GM21786 (cell line): Measurements from ENCODE around the gene LRRC4C.

Experiments
- ATAC-seq: cut with Tn5 transposase; IDR thresholded peaks from one replicate; pipeline ENCODE4 v1.9.1; 2021; ENCODE audit not compliant: unreplicated experiment

The LRRC4C gene

DNA sequence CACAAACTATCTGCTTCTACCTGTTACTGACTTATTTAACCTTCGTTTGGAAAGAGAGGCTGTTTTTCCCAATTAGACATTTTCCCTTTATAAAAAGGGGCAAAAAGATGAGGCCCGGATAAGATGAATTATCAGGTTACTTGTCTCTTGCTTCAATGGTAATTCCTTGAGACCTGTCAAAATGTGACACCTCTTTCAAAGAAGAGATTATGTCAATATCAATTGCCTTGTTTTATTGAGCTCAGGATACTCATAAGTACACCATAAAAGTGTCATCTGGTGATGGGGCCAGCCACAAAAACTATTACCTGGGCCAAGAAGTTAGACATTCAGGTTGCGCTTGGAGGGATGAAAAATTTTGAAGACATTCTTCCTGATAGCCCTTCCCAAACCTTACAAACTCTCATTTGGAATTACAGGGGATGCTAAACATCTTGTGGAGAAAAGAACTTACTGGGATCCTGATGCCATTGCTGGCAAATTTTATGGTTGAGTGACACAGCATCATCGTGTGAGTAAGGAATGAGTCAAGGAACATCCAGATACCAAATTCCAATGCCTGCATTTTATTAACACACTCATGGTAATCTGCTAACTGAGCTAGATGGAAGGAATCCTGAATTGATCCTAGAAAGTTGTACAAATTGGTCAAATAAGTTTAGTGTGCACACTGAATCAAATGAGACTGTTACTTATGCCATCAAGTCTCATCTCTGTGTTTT lies 1071.2 kb downstream of the LRRC4C start:
- ATAC-seq: no peak

DNA sequence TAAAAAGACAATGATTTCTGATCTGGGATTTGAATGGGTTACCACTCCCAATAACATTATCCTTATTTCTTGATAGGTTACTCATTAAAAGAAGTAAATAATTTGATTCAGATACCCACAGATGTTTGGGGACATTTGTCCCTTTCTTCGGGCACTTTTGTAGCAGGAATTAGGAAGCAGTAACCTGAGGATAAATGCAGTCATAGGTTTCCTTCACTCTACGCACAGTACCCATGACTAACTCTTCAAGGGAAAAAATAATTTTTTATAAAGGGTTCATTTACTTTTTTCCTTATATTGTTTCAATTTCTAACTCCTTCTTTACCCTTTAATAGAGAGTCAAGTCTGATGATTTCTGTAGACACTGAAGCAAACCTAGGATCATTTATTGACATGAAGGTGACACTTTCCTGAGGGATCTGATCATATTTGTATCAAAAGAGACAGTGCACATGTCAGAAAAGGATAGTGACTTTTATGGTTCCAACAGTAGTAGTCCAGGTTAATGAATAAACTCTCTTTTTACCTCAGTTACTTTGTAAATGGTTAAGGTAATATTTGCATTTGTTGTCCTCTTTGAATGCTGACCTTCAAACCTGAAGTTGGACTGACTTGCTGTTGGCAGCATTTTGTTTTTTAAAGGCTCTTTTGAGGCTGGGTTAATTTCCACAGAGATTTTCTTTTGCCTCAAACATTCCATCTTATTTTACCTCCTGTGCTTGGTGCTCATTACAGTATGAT lies 1072.0 kb downstream of the LRRC4C start:
- no peak for ATAC-seq

DNA sequence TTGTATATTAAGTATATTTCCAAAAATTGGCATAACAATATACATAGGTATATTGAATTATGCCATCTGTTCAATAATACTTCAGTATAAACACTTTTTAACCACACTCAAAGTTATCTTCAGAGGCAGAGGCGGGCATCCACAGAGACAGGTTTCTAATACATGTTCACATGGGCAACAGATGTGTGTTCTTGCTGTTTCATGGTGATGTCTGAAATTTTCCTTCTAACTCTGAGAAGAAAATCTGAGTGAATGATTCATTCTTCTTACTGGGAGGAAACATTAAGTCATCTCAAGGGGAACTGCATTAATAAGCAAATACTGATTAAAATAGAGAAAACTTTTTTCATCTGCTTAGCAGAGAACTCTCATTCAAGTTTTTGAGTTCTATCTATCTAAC lies 1074.5 kb downstream of the LRRC4C start:
- no peak for ATAC-seq

DNA sequence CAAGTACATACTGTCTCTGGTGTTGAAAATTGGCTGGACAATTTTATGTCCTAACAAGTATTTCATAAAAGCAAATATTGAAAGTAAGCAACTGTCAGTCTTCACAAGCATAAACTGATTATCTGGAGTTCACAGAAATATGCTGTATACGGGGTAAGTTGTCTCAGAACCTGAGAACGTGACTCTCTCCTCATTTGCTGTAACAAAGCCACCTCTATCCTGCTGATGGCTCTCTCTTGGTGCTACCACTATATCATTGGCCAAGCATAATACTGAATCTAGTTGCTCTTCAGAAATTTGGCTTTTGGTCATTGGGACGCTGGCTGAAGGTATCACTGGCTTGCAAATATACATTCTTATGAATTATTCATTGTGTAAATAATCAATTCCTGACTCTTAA lies 1078.0 kb downstream of the LRRC4C start:
- ATAC-seq: no peak

DNA sequence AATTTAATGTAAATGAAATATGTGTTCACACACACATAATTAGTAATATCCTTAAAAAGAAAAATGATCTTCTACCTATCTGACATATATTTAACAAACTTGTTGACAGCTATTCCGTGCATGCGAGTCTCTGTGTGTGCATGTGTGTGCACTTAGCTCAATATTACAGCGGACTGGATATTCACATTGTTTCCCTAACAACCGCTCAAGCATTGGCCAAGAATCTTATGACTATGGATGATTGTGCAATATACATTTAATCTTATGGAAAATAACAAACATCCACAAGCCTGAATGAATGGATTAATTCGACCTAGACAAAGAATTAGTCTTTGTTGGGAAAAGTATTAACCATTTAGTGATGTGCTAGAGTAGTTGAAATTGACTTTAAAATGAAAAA lies 1078.6 kb downstream of the LRRC4C start:
- ATAC-seq: no peak

DNA sequence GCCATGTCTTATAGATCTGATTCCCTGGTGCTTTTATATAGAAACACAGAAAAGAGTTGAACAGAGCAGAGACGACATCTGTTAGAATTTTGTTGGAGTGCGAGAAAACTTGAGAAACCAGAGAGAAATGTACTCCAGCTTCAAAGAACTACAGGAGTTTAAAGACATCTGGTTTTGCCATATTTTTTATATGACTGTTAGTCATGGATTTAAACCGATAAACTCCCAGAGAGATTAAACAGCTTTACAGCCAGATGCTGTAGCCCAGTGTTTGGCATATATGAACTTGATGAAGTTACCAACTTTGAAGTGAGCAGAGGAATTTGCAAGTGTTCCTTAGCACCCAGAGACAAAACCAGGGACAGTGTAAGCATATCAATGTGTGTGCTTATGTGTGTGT lies 1083.1 kb downstream of the LRRC4C start:
- no peak for ATAC-seq

DNA sequence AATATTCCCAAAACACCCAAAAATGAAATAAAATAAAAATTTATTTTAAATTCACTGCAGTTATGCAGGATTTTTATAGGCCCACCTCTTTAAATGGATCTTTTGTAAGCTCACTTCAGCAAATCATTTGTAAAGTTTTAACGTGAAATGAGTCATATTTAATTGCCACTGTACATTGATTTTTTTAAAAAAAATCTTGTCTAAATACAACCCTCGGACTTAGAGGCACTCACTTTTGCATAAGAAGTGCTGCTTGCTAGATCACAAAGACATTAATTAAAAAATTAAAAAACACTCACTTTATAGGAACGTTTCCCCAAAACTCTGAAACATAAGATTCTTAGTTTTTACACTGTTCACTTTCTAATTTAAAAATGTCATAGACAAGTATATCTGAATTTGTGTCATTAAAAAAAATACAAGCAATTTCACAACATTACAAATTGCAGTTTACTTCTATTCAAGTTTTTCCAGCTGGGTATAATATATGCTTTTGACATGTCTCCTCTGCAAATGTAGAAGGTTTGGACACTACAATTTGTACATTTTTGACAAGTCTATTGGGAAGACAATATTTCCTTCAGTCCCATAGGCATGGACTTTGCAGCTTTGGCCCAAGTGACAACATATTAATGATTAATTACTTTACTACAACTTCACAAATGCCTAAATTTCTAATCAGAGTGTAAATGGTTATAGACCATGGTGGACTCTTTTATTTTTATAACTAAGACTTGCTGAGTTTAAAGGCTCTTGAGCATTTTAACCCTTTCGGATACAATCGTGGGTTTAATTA lies 1088.4 kb downstream of the LRRC4C start:
- ATAC-seq: no peak

DNA sequence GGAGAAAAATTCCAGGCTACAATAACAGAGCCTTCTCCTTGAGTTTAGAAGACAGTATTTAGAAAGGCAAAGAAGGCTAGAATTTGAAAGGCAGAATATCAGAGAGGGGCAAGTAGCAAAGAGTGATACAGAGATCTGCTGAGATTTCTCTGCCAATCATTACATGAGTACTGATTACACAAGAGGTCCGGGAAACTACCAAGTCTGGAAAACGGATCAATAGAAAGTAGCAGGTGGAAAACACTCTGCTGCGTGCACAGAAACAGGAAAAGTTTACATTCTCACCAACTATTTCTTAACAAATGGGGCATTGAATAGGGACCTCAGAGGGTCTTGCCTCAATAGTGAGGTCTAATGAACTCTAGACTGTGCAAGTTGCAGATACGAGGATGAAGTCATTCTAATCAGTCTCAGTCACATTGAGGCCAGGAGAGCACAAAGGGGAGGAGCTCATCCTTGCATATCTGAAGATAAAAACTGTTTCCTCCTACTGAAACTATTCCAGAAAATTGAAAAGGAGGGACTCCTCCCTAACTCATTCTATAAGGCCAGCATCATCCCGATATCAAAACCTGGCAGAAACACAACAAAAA lies 1099.2 kb downstream of the LRRC4C start:
- ATAC-seq: no peak

DNA sequence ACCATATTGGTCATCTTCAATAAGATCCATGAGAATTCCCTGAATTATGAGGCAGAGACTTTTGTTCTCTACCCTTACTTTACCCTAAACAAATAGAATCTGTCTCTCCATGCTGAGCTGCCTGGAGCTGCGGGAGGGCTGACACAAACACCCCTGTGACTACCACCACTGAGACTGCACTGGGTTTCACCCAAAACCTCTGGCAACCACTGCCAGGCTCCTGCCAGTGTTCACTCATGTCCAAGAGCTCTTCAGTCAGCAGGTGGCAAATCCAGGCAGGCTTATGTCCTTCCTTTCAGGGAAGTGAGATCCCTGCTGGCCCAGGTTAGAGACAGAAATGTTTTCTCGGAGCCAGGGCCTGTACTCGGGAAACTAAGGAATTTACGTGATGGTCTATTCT lies 1105.3 kb downstream of the LRRC4C start:
- no peak for ATAC-seq

DNA sequence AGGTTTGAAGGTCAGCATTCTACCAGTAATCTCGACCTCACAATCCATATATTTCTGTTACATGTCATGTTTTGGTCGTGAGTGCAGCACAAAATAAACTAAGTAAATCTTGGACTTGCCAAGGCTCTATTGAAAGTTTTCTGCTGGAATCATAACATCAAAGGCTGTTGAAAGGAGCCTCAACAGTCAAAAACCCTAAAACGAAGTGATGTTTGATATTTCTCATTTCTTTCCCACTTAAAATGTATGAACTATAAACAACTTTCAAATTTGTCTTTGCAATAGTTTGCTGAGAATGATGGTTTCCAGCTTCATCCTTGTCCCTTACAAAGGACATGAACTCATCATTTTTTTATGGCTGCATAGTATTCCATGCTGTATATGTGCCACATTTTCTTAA lies 1118.5 kb downstream of the LRRC4C start:
- no peak for ATAC-seq

DNA sequence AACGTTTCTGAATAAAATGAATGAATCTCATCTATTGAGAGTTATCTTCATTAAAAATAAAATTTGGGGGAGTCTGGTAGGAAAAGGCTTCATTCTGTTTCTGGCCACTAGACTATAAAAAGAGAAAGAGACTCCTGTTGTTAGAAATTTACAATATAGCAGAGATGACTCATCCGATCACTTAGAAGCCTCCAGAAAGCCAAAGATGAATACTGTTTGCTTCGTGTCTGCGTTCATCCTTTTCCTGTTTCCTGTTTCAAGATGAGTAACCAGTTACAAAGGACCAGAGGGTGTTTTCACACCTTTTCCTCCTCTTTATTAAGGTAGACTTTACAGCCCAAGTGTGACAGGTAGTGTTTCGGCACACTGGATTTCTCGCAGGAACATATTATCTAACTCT lies 1120.7 kb downstream of the LRRC4C start:
- no peak for ATAC-seq

DNA sequence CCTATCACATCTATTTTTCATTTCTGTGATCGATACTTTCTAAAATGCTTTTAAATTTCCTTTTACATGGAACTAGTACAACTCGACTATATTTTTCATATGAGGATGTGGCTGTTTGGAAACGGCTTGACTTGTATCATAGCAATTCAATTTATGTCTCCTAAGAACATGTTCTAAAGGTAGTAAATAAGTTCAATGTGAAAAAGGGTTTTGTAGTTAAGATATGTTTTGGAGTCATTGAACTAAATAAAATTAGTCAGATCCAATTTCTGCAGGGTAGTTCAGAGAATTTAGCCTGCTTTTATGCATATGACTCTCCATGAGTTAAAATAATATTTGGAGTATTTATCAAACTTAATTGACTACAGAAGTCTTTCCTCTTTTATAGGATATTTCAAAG lies 1121.4 kb downstream of the LRRC4C start:
- no peak for ATAC-seq

DNA sequence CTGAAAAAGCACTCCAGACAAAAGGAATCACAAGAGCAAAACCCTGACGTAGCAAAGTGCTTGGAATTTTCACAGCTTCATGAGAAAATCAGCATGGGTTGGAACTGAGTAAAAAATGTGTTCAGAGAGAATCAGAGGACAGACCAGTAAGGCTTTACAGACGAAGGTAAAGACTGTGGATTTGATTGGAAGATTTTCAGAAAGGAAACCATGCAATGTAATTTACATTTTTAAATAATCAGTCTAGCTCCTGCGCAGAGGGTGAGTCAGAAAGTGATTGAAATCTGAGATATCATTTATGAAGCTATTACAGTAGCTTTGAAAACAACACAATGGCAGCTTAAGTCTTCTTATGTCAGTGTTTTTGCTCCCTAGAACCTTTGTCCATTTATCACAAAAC lies 1122.3 kb downstream of the LRRC4C start:
- ATAC-seq: no peak

DNA sequence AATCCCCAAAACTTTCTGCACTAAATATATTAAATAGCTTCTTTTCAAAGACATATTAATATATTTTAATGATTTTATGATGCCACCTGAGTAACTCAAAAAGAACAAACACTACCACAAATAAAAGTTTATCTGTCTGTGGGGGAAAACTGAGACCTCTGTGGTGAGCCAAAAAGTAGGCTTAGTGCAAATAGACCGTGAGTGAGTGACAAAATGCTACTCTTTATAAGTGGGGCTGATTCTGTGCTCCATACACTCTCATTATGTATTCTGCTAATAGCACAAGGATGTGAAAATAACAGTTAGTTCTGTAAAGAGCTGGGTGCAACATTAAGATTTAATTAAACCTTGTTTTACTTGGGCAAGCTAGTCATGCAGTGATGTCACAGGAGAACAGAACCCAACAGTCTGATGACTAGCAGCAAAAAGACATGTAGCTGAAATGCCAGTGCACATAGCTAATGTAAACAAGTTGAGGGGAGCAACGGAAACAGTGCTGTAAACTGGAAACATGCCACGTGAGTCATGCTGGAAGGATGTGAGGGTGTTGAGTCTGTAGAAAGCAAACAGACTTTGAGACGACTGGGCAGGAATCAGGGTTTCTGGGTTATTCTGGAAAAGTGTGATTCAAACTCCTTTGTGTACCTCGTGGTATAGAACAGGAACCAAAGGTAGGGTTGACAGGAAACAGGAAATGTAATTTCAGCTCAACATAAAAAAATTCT lies 1130.4 kb downstream of the LRRC4C start:
- ATAC-seq: no peak

DNA sequence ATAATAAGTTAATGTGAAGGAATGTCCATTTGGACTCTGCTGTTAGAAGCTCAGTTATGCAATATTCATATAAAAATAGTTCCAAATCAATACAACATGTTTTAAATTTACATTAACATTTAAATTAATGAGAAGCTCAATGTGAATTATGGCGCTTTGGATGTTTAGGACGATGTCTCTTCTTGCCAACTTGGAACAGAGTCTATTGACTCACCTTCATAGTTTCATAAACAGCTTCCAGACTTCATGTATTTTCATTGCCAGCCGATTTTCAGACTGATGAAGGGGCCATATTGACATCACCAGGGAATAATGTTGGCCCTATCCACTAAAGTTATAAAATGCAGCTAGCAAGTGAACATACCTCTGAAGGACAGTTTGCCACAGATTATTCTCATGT lies 1136.2 kb downstream of the LRRC4C start:
- ATAC-seq: no peak

DNA sequence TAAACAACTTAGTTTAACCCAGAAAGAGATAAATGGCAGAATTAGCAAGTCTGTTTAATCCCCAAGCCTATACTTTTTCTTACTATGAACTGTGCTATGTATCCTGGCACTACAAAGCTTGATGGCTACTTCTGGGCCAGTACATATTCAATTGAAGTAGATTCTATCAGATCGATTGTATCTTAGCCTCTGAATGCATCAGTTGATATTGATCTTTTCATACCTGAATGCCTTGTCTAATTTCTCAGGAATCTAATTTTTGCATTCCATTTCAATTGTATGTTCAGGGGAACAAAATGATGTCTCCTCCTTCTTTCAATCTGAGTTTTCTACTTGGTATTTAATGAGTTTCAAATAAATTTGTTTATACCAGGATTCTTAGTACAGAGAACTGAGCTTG lies 1137.9 kb downstream of the LRRC4C start:
- ATAC-seq: no peak

DNA sequence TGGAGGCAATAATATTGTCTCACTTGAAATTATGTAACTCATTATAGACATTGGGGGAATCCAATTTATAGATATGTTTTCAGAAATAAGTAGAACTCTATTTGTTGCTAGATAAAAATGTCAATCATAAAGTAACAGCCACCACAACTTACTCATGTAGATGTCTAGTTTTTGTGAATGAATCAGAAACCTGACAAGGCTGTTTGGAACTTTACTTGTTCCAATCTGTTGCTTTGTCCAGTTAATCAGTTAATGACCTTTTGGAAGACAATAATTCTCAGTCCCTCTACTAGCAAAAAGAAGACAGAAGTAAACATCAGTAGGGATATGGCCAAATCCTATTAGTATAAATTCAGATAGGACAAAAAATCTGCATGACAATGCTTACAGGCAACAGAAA lies 1143.3 kb downstream of the LRRC4C start:
- ATAC-seq: no peak

DNA sequence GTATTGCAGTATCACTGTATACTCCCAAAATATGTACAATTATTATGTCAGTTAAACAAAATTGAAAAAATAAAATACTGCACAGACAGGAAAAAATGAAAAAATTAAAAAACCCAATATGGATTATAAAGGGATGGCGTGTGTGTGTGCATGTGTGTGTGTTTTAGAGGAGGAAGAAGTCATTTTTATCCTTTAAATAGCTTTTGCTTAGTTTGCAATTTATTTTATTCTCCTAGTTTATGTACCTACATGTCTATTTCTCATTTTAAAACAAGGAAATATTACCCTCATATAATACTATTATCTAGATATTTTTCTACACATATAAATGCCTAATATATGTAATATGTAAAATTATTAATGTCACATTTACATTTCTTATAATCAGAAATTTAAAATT lies 1144.3 kb downstream of the LRRC4C start:
- ATAC-seq: no peak

DNA sequence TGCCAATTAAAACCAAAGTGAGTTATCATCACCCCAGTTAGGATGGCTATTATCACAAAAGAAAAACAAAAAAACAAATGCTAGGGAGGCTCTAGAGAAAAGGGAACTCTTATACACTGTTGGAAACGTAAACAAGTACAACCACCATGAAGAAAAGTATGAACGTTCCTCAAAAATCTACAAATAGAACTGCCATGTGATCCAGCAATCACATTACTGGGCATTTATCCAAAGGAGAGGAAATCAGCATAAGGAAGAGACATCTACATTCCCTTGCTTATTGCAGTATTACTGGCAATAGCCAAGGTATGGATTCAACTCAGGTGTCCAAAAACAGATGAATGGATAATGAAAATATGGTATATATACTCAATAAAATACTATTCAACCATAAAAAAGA lies 1145.1 kb downstream of the LRRC4C start:
- no peak for ATAC-seq

DNA sequence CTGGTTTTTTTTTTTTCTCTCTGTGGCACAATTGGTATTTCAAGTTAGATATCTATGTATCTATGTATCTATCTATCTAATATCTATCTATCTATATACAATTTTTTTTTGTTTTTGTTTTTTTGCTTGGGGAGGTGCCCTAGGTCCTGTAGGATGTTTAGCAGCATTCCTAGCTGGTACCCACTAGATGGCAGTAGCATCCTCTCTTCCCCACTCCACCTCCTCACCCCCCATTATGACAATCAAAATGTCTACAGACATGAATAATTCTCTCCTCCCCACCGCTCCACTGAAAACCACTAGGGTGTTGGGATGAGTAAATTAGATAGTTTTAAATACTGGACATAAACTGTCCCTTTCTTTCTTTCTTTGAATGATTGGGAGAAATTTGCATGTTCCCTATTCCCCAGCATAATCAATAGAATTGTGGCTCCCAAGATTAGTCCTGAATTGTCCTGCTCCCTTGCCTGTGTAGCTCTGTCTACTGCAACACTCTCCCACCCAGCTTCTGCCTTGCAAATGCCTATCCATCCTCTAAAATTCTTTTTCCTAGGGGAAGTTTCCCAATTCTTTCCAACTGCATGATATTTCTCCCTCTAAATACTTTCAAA lies 1152.4 kb downstream of the LRRC4C start:
- ATAC-seq: peak; percentile 76

DNA sequence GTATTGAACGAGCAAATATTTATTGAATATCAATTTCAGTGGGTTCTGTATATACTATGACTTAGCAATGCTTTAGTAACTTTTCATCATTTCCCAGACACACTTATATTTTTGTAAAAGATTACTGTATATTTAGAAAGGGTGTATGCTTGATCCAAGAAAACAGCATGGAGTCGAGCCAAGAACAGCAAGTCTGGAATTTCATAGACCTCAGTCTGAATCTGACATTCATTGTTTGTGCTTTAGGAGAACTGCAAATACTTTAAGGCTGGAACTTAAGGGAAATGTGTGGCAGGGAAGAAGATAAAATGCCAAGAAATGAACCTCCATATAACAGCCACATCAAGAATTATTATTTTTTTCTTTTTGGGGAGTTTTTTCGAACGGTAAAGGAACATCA lies 1156.8 kb downstream of the LRRC4C start:
- no peak for ATAC-seq
